Parathyroid adenoma (tissue), 2 donors: Measurements from ENCODE around the gene BCAM.

Source experiments
- H2AFZ ChIP-seq: fragments of 300-600 bp; sonication (generic); one replicate; pipeline ENCODE4 v1.7.0; 2017; ENCODE audit warnings: antibody characterized with exemption, mild to moderate bottlenecking
- H3K27ac ChIP-seq: fragments of 300-600 bp; sonication (generic); one replicate; pipeline ENCODE4 v1.7.0; 2017
- H3K27me3 ChIP-seq: fragments of 300-600 bp; sonication (generic); one replicate; pipeline ENCODE4 v1.7.0; 2017; ENCODE audit warnings: low read length; ENCODE audit not compliant: control insufficient read depth, insufficient read depth
- H3K36me3 ChIP-seq: fragments of 300-600 bp; sonication (generic); one replicate; pipeline ENCODE4 v1.7.0; 2017; ENCODE audit warnings: low read length; ENCODE audit not compliant: control insufficient read depth, insufficient read depth
- H3K4me1 ChIP-seq: fragments of 300-600 bp; sonication (generic); one replicate; pipeline ENCODE4 v1.7.0; 2017; ENCODE audit warnings: control low read depth
- H3K4me2 ChIP-seq: fragments of 300-600 bp; sonication (generic); one replicate; pipeline ENCODE4 v1.7.0; 2017; ENCODE audit warnings: low read length
- H3K4me3 ChIP-seq: fragments of 300-600 bp; sonication (generic); one replicate; pipeline ENCODE4 v1.7.0; 2017; ENCODE audit warnings: low read depth, low read length
- H3K79me2 ChIP-seq: fragments of 300-600 bp; sonication (generic); one replicate; pipeline ENCODE4 v1.7.0; 2017; ENCODE audit warnings: control low read depth
- H3K9ac ChIP-seq: fragments of 300-600 bp; sonication (generic); one replicate; pipeline ENCODE4 v1.7.0; 2017; ENCODE audit warnings: mild to moderate bottlenecking
- H3K9me3 ChIP-seq: fragments of 300-600 bp; sonication (generic); one replicate; pipeline ENCODE4 v1.7.0; 2017; ENCODE audit warnings: low read length; ENCODE audit not compliant: control insufficient read depth
- CTCF ChIP-seq: fragments of 300-600 bp; sonication (generic); IDR thresholded peaks from one replicate; pipeline ENCODE4 v1.7.0; 2017; ENCODE audit warnings: antibody characterized with exemption, mild to moderate bottlenecking
- donor health status: primary hyperparathyroidism.

BCAM gene

GRCh38 chr19:44783545-44783944 lies 25.4 kb upstream of the BCAM start:
- H3K4me1 ChIP-seq: no peaks in the 10 kb centered on the region
- H3K79me2 ChIP-seq: no peaks in the 10 kb centered on the region
- no peaks in the 10 kb centered on the region for H3K9me3 ChIP-seq
- no peak overlapping the region for H3K9ac ChIP-seq
- no peak for TF ChIP-seq CTCF
- H3K4me3 ChIP-seq: no peak overlapping the region
- H3K27ac ChIP-seq: no peak overlapping the region
- H3K36me3 ChIP-seq: no peaks in the 10 kb centered on the region
- no peak overlapping the region for H3K4me2 ChIP-seq
- H2AFZ ChIP-seq: no peak overlapping the region
- H3K27me3 ChIP-seq: no peaks in the 10 kb centered on the region

- H3K4me2 ChIP-seq: no peak overlapping the region
- H3K9me3 ChIP-seq: no peaks in the 10 kb centered on the region
- H2AFZ ChIP-seq: no peak overlapping the region
- no peaks in the 10 kb centered on the region for H3K79me2 ChIP-seq
- no peak for TF ChIP-seq CTCF
- no peaks in the 10 kb centered on the region for H3K4me1 ChIP-seq
- H3K4me3 ChIP-seq: no peak overlapping the region
- H3K27ac ChIP-seq: no peak overlapping the region
- H3K9ac ChIP-seq: no peak overlapping the region
- H3K36me3 ChIP-seq: no peaks in the 10 kb centered on the region
- H3K27me3 ChIP-seq: no peaks in the 10 kb centered on the region
Observed at GRCh38 chr19:44785271-44785670, 23.6 kb upstream of the BCAM start.

GRCh38 chr19:44785993-44786392 lies 22.9 kb upstream of the BCAM start:
- Histone ChIP-seq H2AFZ (no peak overlapping the region), H3K79me2 (no peaks in the 10 kb centered on the region), H3K9ac (no peak overlapping the region), H3K9me3 (no peaks in the 10 kb centered on the region), H3K4me3 (no peak overlapping the region), H3K27ac (no peak overlapping the region), H3K36me3 (no peaks in the 10 kb centered on the region), H3K4me1 (no peaks in the 10 kb centered on the region), H3K27me3 (no peaks in the 10 kb centered on the region), H3K4me2 (no peak overlapping the region)
- no peak for TF ChIP-seq CTCF

GRCh38 chr19:44788971-44789370 lies 19.9 kb upstream of the BCAM start:
- Histone ChIP-seq H3K4me1 (no peaks in the 10 kb centered on the region), H3K4me3 (no peak overlapping the region), H3K36me3 (no peaks in the 10 kb centered on the region), H3K27ac (no peak overlapping the region), H3K79me2 (no peaks in the 10 kb centered on the region), H3K27me3 (no peaks in the 10 kb centered on the region), H3K9me3 (no peaks in the 10 kb centered on the region), H3K4me2 (no peak overlapping the region), H3K9ac (no peak overlapping the region), H2AFZ (no peak overlapping the region)
- no peak for TF ChIP-seq CTCF

GRCh38 chr19:44789943-44790483 lies 18.9 kb upstream of the BCAM start:
- no peak for TF ChIP-seq CTCF
- Histone ChIP-seq H3K4me1 (no peaks in the 10 kb centered on the region), H2AFZ (no peak overlapping the region), H3K4me2 (no peak overlapping the region), H3K79me2 (no peaks in the 10 kb centered on the region), H3K4me3 (no peak overlapping the region), H3K9ac (no peak overlapping the region), H3K27ac (no peak overlapping the region), H3K27me3 (no peaks in the 10 kb centered on the region), H3K9me3 (no peaks in the 10 kb centered on the region), H3K36me3 (no peaks in the 10 kb centered on the region)
